K562 (cell line): ENCODE results near the gene GLRX3. TPM values are rescaled to one million over a fixed set of nuclear protein-coding genes. Genes with fewer than 3 reads are reported as not detected.

Experiments
- ELF2 ChIP-seq: fragments of 250-450 bp; sonication (Bioruptor Pico); IDR thresholded peaks from 2 replicates; pipeline ENCODE4 v1.5.0; 2021; ENCODE audit warnings: mild to moderate bottlenecking
- ETV5 ChIP-seq: sonication (generic); formaldehyde crosslinking; IDR thresholded peaks from 2 replicates; pipeline ENCODE4 v1.4.0; 2020; ENCODE audit warnings: low read depth, mild to moderate bottlenecking, missing genetic modification reagents
- FOXJ3 ChIP-seq: sonication (generic); formaldehyde crosslinking; IDR thresholded peaks from 2 replicates; pipeline ENCODE4 v1.4.0; 2020; ENCODE audit warnings: mild to moderate bottlenecking, missing genetic modification reagents
- MBD2 ChIP-seq: sonication (generic); IDR thresholded peaks from 2 replicates; pipeline ENCODE4 v1.6.1; 2016; ENCODE audit warnings: low read depth, borderline replicate concordance
- NCOA1 ChIP-seq: fragments of 450-650 bp; IDR thresholded peaks from 2 replicates; pipeline ENCODE4 v1.6.1; 2016; ENCODE audit warnings: low read depth
- NR2C1 ChIP-seq, 2 experiments: fragments of 450-650 bp; IDR thresholded peaks; 2 replicates each; pipeline ENCODE4 v1.6.1; 2017; ENCODE audit warnings: mild to moderate bottlenecking in 2 of 2, antibody characterized with exemption in 1 of 2, inconsistent platforms in 1 of 2, missing compliant biosample characterization in 1 of 2, missing genetic modification characterization in 1 of 2
- NUFIP1 ChIP-seq: fragments of 450-650 bp; IDR thresholded peaks from 2 replicates; pipeline ENCODE4 v1.6.1; 2018; ENCODE audit not compliant: partially characterized antibody
- SP2 ChIP-seq: IDR thresholded peaks from 2 replicates; pipeline ENCODE4 v1.6.1; 2011; ENCODE audit warnings: mild to moderate bottlenecking, low read depth, low read length, moderate library complexity; ENCODE audit not compliant: poor library complexity, severe bottlenecking; ENCODE audit errors: extremely low read depth
- SUPT5H ChIP-seq: fragments of 450-650 bp; IDR thresholded peaks from 2 replicates; pipeline ENCODE4 v1.6.1; 2016
- ZBTB1 ChIP-seq: sonication (generic); formaldehyde crosslinking; IDR thresholded peaks from 2 replicates; pipeline ENCODE4 v1.8.1; 2023; ENCODE audit warnings: missing genetic modification reagents, low read depth, mild to moderate bottlenecking, borderline replicate concordance
- ZFP30 ChIP-seq: fragments of 250-450 bp; sonication (Bioruptor Pico); IDR thresholded peaks from 2 replicates; pipeline ENCODE4 v1.8.0; 2022; ENCODE audit warnings: moderate library complexity, mild to moderate bottlenecking, inconsistent platforms, borderline replicate concordance
- ZNF143 ChIP-seq: sonication (generic); formaldehyde crosslinking; IDR thresholded peaks from 2 replicates; pipeline ENCODE4 v1.9.0; 2022; ENCODE audit warnings: mild to moderate bottlenecking, missing genetic modification reagents
- ZNF217 ChIP-seq: sonication (generic); formaldehyde crosslinking; IDR thresholded peaks from 2 replicates; pipeline ENCODE4 v1.8.0; 2022; ENCODE audit warnings: mild to moderate bottlenecking, missing genetic modification reagents
- polyA plus RNA-seq, 8 experiments: library from polyadenylated mRNA; depleted of rRNA in 4 of 8; stranded (reverse) in 5 of 8; unstranded in 3 of 8; fragments of >200 nt; fragmentation: Nextera tagmentation in 2 of 8; fragmentation: Illumina TruSeq in 1 of 8; extraction: Ambion mirVana in 2 of 8; extraction: Trizol in 1 of 8; gene quantifications; 2 replicates each; pipeline versions ENCODE4 v1.2.1 to v1.2.3, GENCODE V29; 2011 to 2014; ENCODE audit warnings: inconsistent platforms in 1 of 8, missing spikeins in 1 of 8
- total RNA-seq, 7 experiments: library from RNA; depleted of rRNA in 6 of 7; stranded (reverse); fragments of >200 nt in 6 of 7; fragmentation: Illumina TruSeq in 2 of 7; extraction: Trizol in 2 of 7; gene quantifications; 2 replicates each; pipeline versions ENCODE4 v1.2.1 to v1.2.3, GENCODE V29; 2011 to 2021; ENCODE audit warnings: low replicate concordance in 1 of 7
- TF ChIP-seq, protein P1 (sequence below): fragments of 450-650 bp; IDR thresholded peaks from 2 replicates; pipeline ENCODE4 v1.6.1; 2016; ENCODE audit warnings: mild to moderate bottlenecking, moderate library complexity
- TF ChIP-seq, protein P2 (sequence below): fragments of 450-650 bp; IDR thresholded peaks from 2 replicates; pipeline ENCODE4 v1.6.1; 2014; ENCODE audit warnings: low read depth, mild to moderate bottlenecking, moderate library complexity, borderline replicate concordance

Gene GLRX3
- total and polyA plus RNA-seq, 9 of the 15 experiments (the other 6 are each of a cell fraction or from before 2014, with no cell fraction given) = 115 to 190 (median 169) TPM

GRCh38 chr10:130111113-130111851, 24.9 kb upstream of the GLRX3 start (continued):
- TF ChIP-seq, protein P1, sequence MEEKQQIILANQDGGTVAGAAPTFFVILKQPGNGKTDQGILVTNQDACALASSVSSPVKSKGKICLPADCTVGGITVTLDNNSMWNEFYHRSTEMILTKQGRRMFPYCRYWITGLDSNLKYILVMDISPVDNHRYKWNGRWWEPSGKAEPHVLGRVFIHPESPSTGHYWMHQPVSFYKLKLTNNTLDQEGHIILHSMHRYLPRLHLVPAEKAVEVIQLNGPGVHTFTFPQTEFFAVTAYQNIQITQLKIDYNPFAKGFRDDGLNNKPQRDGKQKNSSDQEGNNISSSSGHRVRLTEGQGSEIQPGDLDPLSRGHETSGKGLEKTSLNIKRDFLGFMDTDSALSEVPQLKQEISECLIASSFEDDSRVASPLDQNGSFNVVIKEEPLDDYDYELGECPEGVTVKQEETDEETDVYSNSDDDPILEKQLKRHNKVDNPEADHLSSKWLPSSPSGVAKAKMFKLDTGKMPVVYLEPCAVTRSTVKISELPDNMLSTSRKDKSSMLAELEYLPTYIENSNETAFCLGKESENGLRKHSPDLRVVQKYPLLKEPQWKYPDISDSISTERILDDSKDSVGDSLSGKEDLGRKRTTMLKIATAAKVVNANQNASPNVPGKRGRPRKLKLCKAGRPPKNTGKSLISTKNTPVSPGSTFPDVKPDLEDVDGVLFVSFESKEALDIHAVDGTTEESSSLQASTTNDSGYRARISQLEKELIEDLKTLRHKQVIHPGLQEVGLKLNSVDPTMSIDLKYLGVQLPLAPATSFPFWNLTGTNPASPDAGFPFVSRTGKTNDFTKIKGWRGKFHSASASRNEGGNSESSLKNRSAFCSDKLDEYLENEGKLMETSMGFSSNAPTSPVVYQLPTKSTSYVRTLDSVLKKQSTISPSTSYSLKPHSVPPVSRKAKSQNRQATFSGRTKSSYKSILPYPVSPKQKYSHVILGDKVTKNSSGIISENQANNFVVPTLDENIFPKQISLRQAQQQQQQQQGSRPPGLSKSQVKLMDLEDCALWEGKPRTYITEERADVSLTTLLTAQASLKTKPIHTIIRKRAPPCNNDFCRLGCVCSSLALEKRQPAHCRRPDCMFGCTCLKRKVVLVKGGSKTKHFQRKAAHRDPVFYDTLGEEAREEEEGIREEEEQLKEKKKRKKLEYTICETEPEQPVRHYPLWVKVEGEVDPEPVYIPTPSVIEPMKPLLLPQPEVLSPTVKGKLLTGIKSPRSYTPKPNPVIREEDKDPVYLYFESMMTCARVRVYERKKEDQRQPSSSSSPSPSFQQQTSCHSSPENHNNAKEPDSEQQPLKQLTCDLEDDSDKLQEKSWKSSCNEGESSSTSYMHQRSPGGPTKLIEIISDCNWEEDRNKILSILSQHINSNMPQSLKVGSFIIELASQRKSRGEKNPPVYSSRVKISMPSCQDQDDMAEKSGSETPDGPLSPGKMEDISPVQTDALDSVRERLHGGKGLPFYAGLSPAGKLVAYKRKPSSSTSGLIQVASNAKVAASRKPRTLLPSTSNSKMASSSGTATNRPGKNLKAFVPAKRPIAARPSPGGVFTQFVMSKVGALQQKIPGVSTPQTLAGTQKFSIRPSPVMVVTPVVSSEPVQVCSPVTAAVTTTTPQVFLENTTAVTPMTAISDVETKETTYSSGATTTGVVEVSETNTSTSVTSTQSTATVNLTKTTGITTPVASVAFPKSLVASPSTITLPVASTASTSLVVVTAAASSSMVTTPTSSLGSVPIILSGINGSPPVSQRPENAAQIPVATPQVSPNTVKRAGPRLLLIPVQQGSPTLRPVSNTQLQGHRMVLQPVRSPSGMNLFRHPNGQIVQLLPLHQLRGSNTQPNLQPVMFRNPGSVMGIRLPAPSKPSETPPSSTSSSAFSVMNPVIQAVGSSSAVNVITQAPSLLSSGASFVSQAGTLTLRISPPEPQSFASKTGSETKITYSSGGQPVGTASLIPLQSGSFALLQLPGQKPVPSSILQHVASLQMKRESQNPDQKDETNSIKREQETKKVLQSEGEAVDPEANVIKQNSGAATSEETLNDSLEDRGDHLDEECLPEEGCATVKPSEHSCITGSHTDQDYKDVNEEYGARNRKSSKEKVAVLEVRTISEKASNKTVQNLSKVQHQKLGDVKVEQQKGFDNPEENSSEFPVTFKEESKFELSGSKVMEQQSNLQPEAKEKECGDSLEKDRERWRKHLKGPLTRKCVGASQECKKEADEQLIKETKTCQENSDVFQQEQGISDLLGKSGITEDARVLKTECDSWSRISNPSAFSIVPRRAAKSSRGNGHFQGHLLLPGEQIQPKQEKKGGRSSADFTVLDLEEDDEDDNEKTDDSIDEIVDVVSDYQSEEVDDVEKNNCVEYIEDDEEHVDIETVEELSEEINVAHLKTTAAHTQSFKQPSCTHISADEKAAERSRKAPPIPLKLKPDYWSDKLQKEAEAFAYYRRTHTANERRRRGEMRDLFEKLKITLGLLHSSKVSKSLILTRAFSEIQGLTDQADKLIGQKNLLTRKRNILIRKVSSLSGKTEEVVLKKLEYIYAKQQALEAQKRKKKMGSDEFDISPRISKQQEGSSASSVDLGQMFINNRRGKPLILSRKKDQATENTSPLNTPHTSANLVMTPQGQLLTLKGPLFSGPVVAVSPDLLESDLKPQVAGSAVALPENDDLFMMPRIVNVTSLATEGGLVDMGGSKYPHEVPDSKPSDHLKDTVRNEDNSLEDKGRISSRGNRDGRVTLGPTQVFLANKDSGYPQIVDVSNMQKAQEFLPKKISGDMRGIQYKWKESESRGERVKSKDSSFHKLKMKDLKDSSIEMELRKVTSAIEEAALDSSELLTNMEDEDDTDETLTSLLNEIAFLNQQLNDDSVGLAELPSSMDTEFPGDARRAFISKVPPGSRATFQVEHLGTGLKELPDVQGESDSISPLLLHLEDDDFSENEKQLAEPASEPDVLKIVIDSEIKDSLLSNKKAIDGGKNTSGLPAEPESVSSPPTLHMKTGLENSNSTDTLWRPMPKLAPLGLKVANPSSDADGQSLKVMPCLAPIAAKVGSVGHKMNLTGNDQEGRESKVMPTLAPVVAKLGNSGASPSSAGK = peak; percentile 80
- TF ChIP-seq ETV5 = no peak
- TF ChIP-seq ZNF217 (CRISPR knock-in tag) = no peak
- no peak for TF ChIP-seq NCOA1
- peak; percentile 86 for TF ChIP-seq ELF2
- no peak for TF ChIP-seq FOXJ3 (CRISPR knock-in tag)
- 0 out of 2 replicates have a peak, but pooled peaks have one; percentile 28 for TF ChIP-seq ZBTB1
- TF ChIP-seq, protein P2, sequence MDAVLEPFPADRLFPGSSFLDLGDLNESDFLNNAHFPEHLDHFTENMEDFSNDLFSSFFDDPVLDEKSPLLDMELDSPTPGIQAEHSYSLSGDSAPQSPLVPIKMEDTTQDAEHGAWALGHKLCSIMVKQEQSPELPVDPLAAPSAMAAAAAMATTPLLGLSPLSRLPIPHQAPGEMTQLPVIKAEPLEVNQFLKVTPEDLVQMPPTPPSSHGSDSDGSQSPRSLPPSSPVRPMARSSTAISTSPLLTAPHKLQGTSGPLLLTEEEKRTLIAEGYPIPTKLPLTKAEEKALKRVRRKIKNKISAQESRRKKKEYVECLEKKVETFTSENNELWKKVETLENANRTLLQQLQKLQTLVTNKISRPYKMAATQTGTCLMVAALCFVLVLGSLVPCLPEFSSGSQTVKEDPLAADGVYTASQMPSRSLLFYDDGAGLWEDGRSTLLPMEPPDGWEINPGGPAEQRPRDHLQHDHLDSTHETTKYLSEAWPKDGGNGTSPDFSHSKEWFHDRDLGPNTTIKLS = peak; percentile 52; the same call in 1 of the 2 replicates
- TF ChIP-seq SP2 = peak; percentile 62
- TF ChIP-seq SUPT5H = peak; percentile 37
- peak; percentile 86 for TF ChIP-seq ZNF143 (CRISPR knock-in tag)
- TF ChIP-seq ZFP30 (CRISPR knock-in tag) = no peak
- TF ChIP-seq NR2C1 (IDR thresholded peaks at IDR 0.05) = peak; percentile 62
- no peak; the same call in 1 of the 2 replicates for TF ChIP-seq NR2C1 (tag; IDR thresholded peaks at IDR 0.05)
- TF ChIP-seq MBD2 = peak; percentile 88
- no peak for TF ChIP-seq NUFIP1
